SK-N-MC (cell line): ENCODE data around the gene PTH2.

Experiments used
- EZH2 ChIP-seq: fragments of 200-600 bp; sonication (generic); IDR thresholded peaks from one replicate; pipeline ENCODE4 v1.6.1; 2017; ENCODE audit warnings: antibody characterized with exemption
- FOXP2 ChIP-seq: optimal IDR thresholded peaks from 2 replicates; pipeline ENCODE3; 2011; ENCODE audit warnings: mild to moderate bottlenecking, moderate library complexity; ENCODE audit not compliant: insufficient read depth; ENCODE audit errors: extremely low read length, control extremely low read depth
- POLR2AphosphoS5 ChIP-seq: IDR thresholded peaks from 2 replicates; pipeline ENCODE4 v1.6.1; 2012; ENCODE audit warnings: mild to moderate bottlenecking, low read depth, low read length, borderline replicate concordance

DNA sequence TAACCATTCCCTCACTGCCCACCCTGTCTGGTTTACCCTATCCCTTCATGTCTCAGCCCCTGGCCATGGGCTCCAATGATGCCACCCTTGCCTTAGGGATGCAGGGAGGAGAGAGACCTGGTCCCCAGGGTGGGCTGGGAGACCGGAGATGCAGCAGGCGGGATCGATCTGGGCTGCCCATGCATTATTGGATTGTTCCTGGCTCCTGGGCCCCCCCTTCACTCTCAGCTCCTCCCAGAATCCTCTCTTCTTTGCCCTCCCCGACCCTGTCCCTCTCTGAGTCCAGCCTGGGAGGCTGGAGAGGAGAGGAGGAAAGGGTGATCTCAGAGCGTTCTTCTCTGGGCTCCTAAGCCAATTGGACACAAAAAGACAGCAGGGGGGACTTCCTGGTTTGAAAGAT, 29.4 kb downstream of the PTH2 start:
- no peak for TF ChIP-seq EZH2
- TF ChIP-seq POLR2AphosphoS5: no peak
- no peak for TF ChIP-seq FOXP2
